Dermis blood vessel endothelial cell (primary cell): ENCODE results near the gene ST8SIA2. TPM values are rescaled to one million over a fixed set of nuclear protein-coding genes. Genes with fewer than 3 reads are reported as not detected.

Experiments
- DNase-seq: peaks from one replicate; pipeline ENCODE4 v3.0.0; 2010
- total RNA-seq: library from RNA; depleted of rRNA; stranded (reverse); fragments of >200 nt; gene quantifications from 2 replicates; pipeline ENCODE4 v1.2.3, GENCODE V29; 2014

Gene ST8SIA2
- under 0.01 TPM in 1 of 2 replicates, not detected in the other for total RNA-seq

- peak; percentile 2 for DNase-seq
Observed at GRCh38 chr15:92393071-92393979, at the start of gene ST8SIA2. Gene ST8SIA2 (plus strand): TSS chr15:92393881. CDS start chr15:92394065, 184 bp downstream.

GRCh38 chr15:92343924-92344643, 49.6 kb upstream of the ST8SIA2 start:
- no peak for DNase-seq

GRCh38 chr15:92346063-92346462, 47.6 kb upstream of the ST8SIA2 start:
- no peak for DNase-seq

- DNase-seq: no peak
Observed at GRCh38 chr15:92355307-92355706, 38.4 kb upstream of the ST8SIA2 start.

- DNase-seq: no peak
Observed at GRCh38 chr15:92361321-92362000, 32.2 kb upstream of the ST8SIA2 start.

GRCh38 chr15:92362001-92362350, 31.7 kb upstream of the ST8SIA2 start:
- DNase-seq: no peak

- DNase-seq: no peak
Observed at GRCh38 chr15:92365084-92365483, 28.6 kb upstream of the ST8SIA2 start.

GRCh38 chr15:92365906-92366305, 27.8 kb upstream of the ST8SIA2 start:
- DNase-seq: no peak

GRCh38 chr15:92366381-92366780, 27.3 kb upstream of the ST8SIA2 start:
- no peak for DNase-seq

- no peak for DNase-seq
Observed at GRCh38 chr15:92375057-92375456, 18.6 kb upstream of the ST8SIA2 start.

GRCh38 chr15:92376109-92376508, 17.6 kb upstream of the ST8SIA2 start:
- no peak for DNase-seq

- no peak for DNase-seq
Observed at GRCh38 chr15:92377083-92377789, 16.4 kb upstream of the ST8SIA2 start.

- no peak for DNase-seq
Observed at GRCh38 chr15:92383519-92384324, 10.0 kb upstream of the ST8SIA2 start.

GRCh38 chr15:92384381-92384780, 9.3 kb upstream of the ST8SIA2 start:
- DNase-seq: no peak

GRCh38 chr15:92385096-92385495, 8.6 kb upstream of the ST8SIA2 start:
- DNase-seq: no peak

GRCh38 chr15:92391640-92392039, 2.0 kb upstream of the ST8SIA2 start:
- peak; percentile 44 for DNase-seq

GRCh38 chr15:92392462-92392861, 1.2 kb upstream of the ST8SIA2 start:
- DNase-seq: no peak

GRCh38 chr15:92393980-92394308, 263 bp downstream of the ST8SIA2 start:
- DNase-seq: peak; percentile 6

- no peak for DNase-seq
Observed at GRCh38 chr15:92394309-92395097, 822 bp downstream of the ST8SIA2 start.

GRCh38 chr15:92395098-92395635, 1.5 kb downstream of the ST8SIA2 start:
- DNase-seq: no peak
